Activated CD8-positive, alpha-beta memory T cell treated with anti-CD3 and anti-CD28 coated beads for 4 hours (primary cell): ENCODE measurements around the gene PSMC4.

Experiments
- DNase-seq, 2 donors: peaks; one replicate each; pipeline ENCODE4 v3.0.0-alpha.2; 2020; ENCODE audit warnings: low read depth in 2 of 2

The PSMC4 gene

DNA sequence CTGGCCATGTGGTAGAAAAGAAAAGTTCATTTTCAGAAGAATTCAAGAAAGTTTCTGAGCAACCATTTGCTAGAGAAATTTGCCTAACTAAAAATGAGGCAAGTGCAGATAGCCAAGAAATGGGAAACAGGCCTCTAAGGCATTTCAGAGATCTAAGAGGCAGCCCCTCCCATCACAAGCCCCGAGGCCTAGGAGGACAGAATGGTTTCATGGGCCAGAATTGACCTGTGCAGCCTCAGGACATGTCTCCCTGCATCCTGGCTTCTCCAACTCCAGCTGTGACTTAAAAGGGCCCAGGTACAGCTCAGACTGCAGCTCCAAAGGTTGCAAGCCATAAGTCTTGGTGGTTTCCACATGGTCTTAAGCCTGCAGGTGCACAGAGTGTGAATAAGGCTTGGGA, 22.6 kb downstream of the PSMC4 start:
- no peak for DNase-seq

DNA sequence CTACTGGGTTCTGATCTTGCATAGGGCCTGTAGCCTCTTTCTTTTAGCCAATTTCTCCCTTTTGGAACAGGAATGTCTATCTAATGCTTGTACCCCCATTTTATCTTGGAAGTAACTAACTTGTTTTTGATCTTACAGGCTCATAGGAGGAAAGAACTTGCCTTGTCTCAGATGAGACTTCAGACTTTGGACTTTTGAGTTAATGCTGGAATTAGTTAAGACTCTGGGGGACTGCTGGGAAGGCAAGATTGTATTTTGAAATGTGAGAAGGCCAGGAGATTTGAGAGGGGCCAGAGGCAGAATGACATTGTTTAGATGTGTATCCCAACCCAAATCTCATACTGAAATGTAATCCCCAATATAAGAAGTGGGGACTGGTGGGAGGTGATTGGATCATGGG, 23.4 kb downstream of the PSMC4 start:
- no peak for DNase-seq

GRCh38 chr19:39995794-39996193, 24.8 kb downstream of the PSMC4 start:
- DNase-seq = no peak

DNA sequence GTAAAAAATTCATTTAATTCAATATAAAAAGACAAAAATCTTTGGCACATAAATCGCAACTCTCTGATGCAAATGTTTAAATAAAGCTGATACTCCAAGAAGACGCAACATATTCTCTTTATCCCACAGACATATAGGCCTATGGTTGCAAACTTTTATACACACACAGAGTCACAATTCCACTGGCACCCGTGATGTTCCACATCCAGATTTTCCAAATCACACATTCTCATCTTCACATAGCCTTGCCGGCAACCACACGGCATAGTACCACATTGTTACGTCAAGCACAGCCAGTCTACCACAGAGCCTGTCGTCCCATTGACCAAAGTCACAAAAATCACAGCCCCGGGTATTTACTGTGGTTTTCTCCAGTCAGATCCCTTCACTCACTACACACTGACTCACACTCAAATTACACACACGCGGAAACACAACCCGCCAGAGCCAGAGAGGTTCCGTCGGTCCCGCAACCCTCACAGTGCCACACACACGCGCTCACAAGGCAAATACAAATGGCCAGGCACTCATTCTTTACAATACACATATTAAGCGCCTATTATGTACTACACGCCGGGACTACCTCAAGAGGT, 25.3 kb downstream of the PSMC4 start:
- DNase-seq = peak in 1 of 2 donors; percentile 17

DNA sequence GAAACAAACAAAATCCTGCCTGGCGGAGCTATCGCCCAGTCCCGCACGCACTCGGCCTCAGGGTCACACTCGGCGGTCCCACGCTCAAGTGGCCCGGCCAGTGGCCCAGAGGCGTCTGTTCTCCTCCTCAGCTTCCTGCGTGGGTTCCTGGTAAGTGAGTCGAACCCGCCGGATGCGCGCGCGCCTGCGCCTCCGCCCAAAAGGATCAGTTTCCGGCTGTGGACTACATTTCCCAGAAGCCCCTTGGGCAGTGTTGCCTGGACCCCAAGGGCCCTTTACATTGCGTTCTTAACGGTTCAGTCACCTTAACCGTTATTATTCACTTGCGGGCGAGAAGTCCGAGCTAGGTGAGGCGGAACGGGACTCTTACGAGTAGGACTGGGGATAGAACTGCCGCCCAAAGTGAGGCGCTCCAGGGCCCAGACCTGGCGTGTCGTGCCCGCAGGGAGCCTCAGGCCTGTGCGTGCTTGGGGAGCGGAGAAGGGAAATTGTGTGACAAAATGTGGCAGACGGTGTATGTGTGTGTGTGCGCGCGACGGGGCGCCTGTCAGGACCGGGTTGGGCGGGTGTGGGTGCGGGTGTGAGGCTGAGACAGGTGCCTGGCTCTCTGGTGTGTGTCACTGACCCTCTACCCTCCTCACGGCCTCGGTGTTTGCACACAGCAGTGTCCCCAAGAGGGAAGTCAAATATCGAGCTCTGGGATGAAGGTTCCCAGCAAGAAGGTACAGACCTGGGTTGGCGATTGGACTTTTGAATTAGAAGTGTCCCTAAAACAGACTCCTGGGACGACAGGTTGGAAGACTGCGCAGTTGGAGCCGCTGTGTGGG, 26.1 kb downstream of the PSMC4 start, which contains the start of gene ZNF546:
ZNF546 (plus strand) TSS at position 250 of the 827 bp plus-strand sequence. CDS start 1,267 bp downstream, outside the sequence.
- peak; percentile 84 for DNase-seq

DNA sequence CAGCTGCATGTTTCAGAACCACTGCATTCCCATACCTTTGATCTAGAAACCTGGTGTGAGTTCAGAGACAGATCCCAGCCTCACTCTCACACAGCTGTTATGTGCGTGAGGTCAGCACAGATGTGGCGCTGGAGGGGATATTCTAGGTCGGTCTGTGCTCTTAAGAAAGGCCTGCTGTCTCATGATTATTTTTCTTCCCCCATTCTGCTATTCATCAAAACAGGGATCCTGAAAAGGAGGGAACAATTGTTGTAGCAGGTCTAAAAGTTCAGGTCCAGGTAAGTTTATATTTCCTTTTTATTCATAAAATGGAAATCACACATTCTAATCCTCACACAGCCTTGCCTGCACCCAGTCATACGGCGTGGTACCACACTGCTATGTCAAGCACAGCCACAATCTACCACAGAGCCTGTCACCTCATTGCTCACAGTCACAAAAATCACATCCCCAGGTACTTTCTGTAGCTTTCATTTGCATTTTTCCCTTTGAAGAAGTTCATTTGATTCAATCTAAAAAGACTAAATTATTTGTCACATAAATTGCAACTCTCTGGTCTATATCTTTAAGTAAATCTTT, 26.8 kb downstream of the PSMC4 start:
- DNase-seq = no peak

GRCh38 chr19:39998501-39998900, 27.5 kb downstream of the PSMC4 start:
- no peak for DNase-seq

GRCh38 chr19:40005691-40006272, 34.8 kb downstream of the PSMC4 start:
- DNase-seq = no peak

- no peak for DNase-seq
Observed at GRCh38 chr19:40006273-40006691, 35.3 kb downstream of the PSMC4 start.

- DNase-seq = no peak
Observed at GRCh38 chr19:40009674-40010073, 38.7 kb downstream of the PSMC4 start.

GRCh38 chr19:40013991-40014390, 43.0 kb downstream of the PSMC4 start:
- no peak for DNase-seq

GRCh38 chr19:40023969-40024368, 53.0 kb downstream of the PSMC4 start:
- no peak for DNase-seq

GRCh38 chr19:40025938-40026596, 55.1 kb downstream of the PSMC4 start:
- DNase-seq = no peak

DNA sequence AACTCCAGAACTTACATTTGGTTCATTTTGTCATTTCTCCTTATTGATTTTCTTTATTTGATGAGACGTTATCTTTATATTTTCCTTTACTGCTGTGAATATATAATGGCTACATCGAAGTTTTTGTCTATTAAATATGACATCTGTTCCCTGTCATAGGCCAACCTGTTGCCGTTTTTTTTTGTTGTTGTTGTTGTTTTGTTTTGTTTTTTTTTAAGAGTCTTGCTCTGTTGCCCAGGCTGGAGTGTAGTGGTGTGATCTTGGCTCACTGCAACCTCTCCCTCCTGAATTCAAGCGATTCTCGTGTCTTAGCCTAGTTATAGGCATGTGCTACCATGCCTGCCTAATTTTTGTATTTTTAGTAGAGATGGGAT, 55.6 kb downstream of the PSMC4 start:
- no peak for DNase-seq
